Keratinocyte (primary cell): ENCODE measurements around the gene GPC5.

Experiments
- EZH2 ChIP-seq: IDR thresholded peaks from one replicate; pipeline ENCODE4 v1.6.1; 2012; ENCODE audit warnings: inconsistent platforms, mild to moderate bottlenecking, low read length, moderate library complexity
- TF ChIP-seq, protein P1 (sequence below), 3 experiments: IDR thresholded peaks in 1 of 3; conservative IDR thresholded peaks in 1 of 3; optimal IDR thresholded peaks in 1 of 3; 2 replicates in 2 of 3; 3 replicates in 1 of 3; pipeline versions ENCODE3 to v1.5.1; 2011; ENCODE audit warnings: low read length in 3 of 3, mild to moderate bottlenecking in 3 of 3, moderate library complexity in 2 of 3, control low read depth in 1 of 3, inconsistent platforms in 1 of 3; ENCODE audit not compliant: insufficient read depth in 2 of 3; ENCODE audit errors: extremely low read depth in 1 of 3

DNA sequence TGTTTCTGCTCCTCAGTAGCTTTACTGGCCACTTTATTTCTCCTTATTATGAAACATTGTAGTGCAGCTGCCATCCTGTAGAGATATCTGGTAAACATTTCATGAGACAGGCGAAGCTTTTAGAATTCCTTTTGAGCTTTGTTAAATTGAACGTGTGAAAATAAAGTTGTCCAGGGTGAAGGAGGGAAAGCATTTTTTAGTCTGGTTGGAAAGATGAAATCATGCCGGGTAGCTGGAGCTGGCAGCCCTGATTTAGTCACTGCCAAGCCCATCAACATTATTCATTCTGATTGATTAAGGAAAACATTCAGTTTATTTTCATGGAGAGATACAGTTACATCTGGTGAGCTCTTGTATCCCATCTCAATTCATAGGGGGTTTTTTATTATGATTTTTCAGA is 1502.0 kb downstream of the GPC5 start:
- TF ChIP-seq, protein P1, sequence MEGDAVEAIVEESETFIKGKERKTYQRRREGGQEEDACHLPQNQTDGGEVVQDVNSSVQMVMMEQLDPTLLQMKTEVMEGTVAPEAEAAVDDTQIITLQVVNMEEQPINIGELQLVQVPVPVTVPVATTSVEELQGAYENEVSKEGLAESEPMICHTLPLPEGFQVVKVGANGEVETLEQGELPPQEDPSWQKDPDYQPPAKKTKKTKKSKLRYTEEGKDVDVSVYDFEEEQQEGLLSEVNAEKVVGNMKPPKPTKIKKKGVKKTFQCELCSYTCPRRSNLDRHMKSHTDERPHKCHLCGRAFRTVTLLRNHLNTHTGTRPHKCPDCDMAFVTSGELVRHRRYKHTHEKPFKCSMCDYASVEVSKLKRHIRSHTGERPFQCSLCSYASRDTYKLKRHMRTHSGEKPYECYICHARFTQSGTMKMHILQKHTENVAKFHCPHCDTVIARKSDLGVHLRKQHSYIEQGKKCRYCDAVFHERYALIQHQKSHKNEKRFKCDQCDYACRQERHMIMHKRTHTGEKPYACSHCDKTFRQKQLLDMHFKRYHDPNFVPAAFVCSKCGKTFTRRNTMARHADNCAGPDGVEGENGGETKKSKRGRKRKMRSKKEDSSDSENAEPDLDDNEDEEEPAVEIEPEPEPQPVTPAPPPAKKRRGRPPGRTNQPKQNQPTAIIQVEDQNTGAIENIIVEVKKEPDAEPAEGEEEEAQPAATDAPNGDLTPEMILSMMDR (optimal IDR thresholded peaks at IDR 0.05 in 1 of 3, IDR thresholded peaks at IDR 0.05 in 1 of 3, conservative IDR thresholded peaks at IDR 0.05 in 1 of 3; ENCODE audit: extremely low read depth in 1 of 3, insufficient read depth in 2 of 3, low read length in 3 of 3): no peak
- no peak for TF ChIP-seq EZH2
